Skin of body (tissue), 2 donors: ENCODE data around the gene TEKT3. TPM values are rescaled to one million over a fixed set of nuclear protein-coding genes. Genes with fewer than 3 reads are reported as not detected.

Source experiments
- DNase-seq: peaks from one replicate; lab custom pipeline; 2025; lab: John Stamatoyannopoulos, UW
- total RNA-seq: library from RNA; depleted of rRNA; stranded (reverse); fragments of >200 nt; gene quantifications from one replicate; pipeline ENCODE4 v1.2.3, GENCODE V29; 2014

The TEKT3 gene
- total RNA-seq, 1 donor from 2014 or later = 1.4 TPM

GRCh38 chr17:15293558-15293957 is 47.8 kb downstream of the TEKT3 start:
- DNase-seq = no peak

DNA sequence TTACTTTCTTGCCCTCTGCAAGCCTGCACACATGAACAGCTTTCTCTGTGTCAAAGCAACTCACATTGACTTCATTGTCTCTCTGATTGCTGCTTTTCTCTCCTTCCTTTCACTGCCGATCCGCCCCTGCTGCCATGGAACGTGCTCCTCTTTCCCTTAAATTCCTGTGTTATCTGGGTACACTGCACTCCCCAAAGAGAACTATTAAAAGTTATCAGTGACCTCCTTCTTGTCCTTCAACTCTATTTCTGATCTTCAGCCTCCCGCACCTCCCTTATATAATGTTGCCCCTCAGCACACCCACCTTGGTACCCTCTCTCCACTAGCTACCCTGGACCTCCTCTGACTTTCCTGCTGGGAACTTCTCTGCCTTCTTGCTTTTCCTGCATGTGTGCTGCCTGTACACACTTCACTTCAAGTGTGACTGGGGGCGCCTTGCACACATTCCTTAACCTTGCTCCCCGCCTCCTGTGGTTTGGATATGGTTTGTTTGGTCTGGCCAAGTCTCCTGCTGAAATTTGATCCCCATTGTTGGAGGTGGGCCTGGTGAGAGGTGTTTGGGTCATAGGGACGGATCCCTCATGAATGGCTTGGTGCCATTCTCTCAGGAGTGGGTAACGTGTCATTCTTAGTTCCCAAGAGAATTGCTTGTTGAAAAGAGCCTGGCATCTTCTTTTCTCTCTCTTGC is 49.6 kb downstream of the TEKT3 start:
- no peak for DNase-seq

DNA sequence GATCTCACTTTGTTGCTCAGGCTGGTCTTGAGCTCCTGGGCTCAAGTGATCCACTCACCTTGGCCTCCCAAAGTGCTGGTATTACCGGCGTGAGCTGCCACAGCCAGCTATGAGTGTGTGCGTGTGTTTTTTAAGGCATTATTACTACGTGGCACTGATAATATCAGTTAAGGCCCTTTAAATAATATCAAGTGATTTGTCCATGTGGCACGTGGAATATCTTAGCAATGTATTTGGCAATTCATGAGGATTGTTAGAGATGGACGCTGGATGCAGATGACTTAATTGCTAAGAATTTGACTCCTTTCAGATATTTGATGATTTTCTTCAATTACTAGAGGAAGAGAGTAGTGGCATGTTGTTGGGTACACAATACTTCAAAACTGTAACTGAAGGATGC is 50.8 kb downstream of the TEKT3 start:
- no peak for DNase-seq

DNA sequence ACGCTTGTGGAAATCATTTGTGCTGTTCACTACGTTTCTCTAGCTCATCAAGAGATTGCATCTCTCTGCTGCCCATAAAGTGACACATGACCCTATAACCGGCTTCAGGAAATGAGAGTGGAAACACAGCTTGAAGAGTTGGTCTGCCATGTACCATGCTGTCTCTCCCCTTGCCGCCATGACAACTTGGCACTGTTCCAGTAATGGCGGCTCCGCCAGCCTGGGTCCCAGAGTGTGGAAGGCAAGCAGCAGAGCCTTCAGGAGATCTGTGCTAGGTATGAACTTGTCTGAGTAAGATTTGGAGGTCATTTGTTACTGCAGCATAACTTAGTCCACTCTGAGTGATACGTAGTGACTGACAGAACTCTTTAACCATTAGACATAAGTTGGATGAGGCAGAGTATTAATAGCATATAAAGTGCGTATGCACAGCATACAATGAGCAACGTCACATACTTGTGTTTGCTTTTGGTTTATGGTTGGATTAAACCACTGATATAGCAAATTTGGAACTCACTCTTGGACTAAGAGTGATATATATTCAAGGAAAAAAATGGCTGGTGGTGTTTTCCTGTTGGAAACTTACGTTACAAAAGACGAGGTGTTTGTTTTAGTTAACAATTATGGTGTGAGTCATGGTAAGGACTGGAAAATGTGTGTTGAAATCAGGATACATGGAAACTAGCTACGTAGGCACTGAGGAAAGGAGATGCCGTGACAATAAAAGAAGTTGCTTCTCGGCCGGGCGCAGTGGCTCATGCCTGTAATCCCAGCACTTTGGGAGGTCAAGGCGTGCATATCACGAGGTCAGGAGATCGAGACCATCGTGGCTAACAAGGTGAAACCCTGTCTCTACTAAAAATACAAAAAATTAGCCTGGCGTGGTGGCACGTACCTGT is 51.9 kb downstream of the TEKT3 start:
- DNase-seq = no peak

DNA sequence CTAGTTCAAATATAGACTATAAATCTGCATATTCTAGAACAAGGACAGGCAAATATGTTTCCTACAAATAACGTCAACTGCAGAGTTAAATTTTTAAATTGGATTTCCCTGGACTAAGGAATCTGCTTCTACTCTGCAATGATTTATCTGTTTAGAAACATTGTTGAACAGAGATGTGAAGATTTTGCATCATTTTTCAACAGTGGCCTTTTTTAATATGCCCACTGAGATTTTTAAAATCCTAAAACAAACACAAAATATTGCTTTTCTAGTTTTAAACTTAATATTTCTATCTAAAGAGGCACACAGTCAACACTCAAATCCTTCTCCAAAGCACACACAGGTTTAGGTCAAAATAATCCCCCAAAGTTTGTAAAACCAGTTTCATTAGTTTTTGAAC is 52.5 kb downstream of the TEKT3 start:
- no peak for DNase-seq

GRCh38 chr17:15287538-15288267 is 53.7 kb downstream of the TEKT3 start:
- no peak for DNase-seq

DNA sequence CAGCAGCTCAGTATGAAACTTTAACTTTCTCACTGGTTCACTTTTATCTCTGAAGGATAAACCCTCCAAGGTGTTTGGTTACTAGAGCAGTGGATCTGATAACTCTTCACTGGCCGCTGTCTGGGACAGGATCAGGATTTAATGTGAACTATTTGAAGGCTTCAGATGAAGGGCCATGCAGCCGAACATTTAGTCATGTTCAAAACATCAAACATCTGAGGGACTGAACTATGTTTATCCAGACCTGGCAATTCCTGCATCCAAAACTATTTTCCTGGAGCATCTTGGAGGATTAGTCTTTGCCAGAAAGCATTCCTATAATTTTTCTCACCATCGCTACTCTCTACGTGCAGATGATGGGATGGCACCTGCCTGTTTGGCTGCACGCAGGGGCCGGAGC is 55.9 kb downstream of the TEKT3 start:
- no peak for DNase-seq

GRCh38 chr17:15284537-15284936 is 56.9 kb downstream of the TEKT3 start:
- no peak for DNase-seq

- DNase-seq = no peak
Measured at GRCh38 chr17:15284107-15284506, 57.3 kb downstream of the TEKT3 start.

DNA sequence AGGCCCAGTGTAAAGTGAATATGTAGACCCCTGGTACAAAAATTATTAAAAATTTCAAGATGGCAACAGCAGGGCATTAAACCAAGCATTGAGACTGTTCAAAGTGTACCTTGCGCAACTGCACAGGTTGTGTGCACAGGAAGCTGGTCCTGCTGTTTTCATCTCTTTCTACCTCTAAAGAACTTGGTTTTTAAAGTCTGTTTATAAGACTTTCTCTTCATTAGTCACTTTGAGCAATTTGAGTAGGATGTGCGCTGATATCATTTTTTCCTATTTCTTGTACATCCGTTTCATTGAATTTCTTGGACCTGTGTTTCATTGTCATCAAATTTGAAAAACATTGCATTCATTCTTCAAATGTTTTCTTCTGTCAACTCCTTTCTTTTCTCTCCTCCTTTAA is 59.5 kb downstream of the TEKT3 start:
- no peak for DNase-seq

DNA sequence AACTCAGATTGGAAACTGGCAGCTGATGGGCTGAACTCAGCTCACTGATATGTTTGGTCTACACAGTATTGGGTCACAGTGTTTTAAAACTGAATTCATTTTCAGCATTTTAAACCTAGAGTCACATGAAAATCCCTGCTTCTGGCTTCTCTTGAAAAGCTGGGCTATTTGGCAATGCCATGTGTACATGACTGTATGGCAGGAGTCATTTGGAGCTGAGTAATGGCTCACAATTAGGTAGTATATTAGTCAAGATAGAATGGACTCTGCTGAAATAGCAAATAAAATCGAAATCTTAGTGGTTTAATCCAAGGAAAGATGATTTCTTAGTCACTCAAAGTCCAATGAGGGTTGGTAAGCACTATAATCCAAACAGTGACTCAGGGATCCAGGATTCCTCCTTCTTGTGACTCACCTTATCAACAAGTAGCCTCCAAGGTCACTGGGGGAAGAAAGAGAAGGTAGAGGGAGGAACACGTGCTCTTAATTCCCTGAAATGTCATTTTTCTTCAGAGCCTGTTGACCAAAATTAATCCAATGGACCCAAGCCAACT is 62.4 kb downstream of the TEKT3 start:
- DNase-seq = no peak

- no peak for DNase-seq
Measured at GRCh38 chr17:15278380-15278779, 63.0 kb downstream of the TEKT3 start.

GRCh38 chr17:15274017-15274416 is 67.4 kb downstream of the TEKT3 start:
- no peak for DNase-seq

DNA sequence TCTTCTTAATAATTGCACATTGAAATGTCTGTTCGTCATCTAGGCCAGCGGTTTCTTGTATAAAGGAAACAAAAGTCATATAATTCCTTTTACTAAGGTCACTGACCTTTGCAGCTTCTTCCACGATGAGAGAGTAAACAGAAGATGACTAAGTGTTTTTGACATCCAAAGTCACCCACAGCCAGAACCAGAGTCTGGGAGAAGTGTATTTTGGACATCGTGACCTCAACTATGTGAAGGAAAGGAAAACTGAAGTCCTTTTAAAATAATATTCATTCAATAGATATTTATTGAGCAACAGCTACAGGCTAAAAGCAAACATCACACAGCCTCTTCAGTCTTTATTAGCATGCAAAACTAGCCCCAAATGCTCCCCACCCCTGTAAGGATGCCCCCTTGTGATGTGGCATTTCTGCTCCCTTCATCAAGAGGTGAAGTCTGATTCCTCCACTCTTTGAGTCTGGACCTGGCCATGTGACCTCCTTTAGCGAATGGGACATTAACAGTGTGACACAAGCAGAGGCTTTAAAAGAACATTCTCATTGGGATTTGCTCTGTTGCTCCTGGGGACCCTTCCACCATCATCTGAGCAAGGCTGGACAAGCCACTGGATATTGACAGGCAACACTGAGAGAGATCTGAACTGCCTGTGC is 68.1 kb downstream of the TEKT3 start:
- DNase-seq = no peak

DNA sequence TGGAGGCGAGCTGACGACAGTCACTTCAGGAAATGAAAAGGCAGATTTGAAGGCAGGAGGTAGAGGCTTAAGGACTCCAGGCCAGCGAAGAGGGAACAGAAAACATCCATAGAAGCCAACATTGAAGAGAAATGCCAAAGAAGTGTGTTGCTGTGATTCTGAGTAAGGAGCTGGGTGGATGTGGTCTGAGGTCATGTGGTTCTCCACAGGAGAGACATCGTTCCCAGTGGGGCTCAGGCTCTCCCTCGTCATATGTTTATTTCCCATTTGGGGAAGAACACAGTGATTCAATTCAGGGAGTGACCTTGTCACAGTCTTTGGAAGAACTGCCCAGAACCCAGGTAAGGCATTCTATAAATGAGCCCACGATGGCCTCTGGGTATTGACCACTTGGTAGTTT is 69.7 kb downstream of the TEKT3 start:
- DNase-seq = no peak

- DNase-seq = no peak
Measured at GRCh38 chr17:15270628-15271381, 70.6 kb downstream of the TEKT3 start.

DNA sequence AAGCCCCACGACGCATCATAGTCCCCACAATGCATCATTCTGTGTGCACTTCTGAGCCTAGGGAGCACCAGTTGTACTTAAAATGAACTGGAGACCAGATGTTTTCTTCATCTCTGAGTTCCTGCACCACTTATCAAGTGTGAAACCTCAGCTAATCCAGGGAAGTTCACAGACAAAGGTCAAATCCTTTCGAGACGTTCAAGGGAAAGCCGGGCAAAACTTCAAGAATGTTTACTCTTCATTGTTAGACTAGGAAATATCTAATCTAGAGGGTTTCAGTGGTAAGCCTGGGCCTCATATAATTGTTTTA is 71.7 kb downstream of the TEKT3 start:
- DNase-seq = peak; percentile 12

DNA sequence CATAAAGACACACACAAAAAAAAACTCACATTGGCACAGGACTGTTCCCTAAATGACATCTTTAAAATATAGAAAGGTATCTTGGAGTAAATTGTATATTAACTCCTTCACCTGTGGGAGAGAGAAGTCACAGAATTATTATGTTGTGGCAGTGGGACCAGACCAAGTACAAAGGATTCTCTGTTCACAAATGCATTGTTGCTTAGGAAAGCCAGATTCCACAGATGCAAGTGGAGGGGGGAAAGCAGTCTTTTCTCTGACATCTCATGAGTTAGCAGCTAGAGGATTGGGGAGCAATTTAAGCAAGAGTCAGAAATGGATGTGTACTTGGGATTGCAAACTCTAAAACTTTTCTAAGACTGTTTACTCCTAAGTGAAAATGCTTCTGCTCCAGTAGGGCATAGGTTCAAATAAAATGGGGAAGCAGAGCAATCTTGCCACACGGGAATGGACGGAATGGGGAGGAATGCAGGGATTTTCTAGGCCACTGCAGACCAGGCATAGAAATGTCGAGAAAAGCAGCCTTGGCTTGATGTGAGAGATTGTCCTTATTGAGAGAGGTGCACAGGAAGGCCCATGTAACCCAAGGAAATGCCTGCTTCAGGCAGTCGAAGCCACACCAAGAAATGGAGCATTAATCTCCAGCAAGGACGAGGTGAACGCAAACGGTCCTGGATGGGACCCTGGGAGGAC is 72.2 kb downstream of the TEKT3 start:
- no peak for DNase-seq

DNA sequence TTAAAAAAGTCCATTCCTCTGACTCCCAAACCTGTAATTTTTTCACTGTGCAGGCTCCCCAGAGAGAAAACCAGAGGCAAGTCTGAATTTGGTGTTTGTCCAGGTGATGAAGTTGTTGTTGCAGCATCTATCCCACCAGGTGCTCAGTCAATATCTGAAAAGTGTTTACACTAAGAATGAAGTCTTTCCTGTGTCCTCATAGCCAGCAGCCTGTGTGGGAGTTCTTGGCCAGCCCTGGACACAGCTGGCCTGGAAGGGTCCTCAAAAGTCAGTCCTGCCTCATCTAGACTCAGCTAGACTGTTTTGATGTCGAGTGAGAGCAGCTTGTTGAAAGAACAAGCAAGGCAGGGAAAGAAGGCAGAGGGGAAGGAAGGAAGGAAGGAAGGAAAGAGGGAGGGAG is 72.9 kb downstream of the TEKT3 start:
- DNase-seq = peak; percentile 51

DNA sequence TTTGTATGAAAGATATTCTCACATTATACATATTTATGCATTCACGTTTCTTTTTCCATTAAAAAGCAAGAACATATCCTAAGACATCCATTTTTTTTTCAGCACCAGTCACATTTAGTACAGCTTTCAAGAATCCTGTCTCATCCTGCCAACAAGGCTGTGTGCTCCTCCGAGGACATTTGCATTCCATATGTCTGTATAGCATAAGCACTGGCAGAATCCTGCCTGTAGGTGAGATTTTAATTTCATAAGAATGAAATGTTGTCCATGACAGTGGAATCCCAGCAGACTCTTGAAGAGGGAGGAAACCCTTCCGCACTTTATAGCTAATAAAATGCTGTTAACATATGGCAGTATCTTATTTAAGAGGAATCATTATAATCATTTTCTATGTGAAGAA is 73.4 kb downstream of the TEKT3 start:
- peak; percentile 78 for DNase-seq
